ENCODE measurements around the gene TYSND1. TPM values are rescaled to one million over a fixed set of nuclear protein-coding genes. Genes with fewer than 3 reads are reported as not detected.

TYSND1 gene, protein sequence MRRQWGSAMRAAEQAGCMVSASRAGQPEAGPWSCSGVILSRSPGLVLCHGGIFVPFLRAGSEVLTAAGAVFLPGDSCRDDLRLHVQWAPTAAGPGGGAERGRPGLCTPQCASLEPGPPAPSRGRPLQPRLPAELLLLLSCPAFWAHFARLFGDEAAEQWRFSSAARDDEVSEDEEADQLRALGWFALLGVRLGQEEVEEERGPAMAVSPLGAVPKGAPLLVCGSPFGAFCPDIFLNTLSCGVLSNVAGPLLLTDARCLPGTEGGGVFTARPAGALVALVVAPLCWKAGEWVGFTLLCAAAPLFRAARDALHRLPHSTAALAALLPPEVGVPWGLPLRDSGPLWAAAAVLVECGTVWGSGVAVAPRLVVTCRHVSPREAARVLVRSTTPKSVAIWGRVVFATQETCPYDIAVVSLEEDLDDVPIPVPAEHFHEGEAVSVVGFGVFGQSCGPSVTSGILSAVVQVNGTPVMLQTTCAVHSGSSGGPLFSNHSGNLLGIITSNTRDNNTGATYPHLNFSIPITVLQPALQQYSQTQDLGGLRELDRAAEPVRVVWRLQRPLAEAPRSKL
- total RNA-seq = 10 to 100 TPM in 3 of 4 donors, 1 to 10 TPM in 1; 6.9 to 13.4 (median 11.4) TPM

DNA sequence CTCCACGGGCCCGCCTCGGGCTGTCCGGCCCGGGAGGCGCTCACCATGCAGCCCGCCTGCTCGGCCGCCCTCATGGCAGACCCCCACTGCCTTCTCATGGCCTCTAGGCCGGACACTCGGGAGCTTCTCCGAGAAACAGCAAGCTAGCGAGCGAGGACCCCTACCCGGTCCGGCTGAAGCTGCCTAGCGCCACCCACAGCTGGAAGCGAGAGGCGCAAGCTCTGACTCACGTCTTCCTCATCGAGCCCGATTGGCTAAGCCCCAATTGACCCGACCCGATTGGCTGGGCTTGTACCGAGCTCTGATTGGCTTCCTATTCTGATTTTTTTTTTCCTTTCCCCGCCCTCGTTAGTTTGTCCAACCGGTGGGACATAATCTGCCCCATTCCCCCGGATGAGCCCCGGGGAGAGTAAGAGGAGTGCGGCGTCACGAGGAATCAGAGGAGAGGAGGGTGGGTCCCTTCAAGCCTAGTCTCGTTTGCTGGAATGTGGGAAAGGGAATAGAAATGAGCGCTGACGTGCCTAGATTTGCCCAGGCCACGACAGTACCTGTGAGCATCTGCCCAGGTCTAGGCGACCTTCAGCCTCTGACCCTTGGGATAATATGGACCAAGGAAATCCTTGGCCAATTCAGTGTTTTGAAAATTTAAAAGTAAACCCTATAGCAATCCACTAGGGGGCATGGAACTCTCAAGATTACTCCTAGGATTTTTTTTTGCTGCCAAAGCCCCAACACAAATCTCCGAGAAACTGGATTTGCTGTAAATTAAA lies at the start of gene TYSND1:
Gene TYSND1, minus strand, starts transcription at position 212 of the 770 bp plus-strand sequence. Its CDS starts 114 bp downstream, at position 98.
- H3K9me3 ChIP-seq = no peaks in the 10 kb centered on the region
- no peaks in the 10 kb centered on the region for H3K27me3 ChIP-seq
- peak; percentile 96 for ATAC-seq
- peaks cover under 1 to 35% of the 10 kb centered on the region in 2 donors for H3K36me3 ChIP-seq
- TF ChIP-seq EP300 (IDR thresholded peaks at IDR 0.05) = no peak
- TF ChIP-seq, protein P1, sequence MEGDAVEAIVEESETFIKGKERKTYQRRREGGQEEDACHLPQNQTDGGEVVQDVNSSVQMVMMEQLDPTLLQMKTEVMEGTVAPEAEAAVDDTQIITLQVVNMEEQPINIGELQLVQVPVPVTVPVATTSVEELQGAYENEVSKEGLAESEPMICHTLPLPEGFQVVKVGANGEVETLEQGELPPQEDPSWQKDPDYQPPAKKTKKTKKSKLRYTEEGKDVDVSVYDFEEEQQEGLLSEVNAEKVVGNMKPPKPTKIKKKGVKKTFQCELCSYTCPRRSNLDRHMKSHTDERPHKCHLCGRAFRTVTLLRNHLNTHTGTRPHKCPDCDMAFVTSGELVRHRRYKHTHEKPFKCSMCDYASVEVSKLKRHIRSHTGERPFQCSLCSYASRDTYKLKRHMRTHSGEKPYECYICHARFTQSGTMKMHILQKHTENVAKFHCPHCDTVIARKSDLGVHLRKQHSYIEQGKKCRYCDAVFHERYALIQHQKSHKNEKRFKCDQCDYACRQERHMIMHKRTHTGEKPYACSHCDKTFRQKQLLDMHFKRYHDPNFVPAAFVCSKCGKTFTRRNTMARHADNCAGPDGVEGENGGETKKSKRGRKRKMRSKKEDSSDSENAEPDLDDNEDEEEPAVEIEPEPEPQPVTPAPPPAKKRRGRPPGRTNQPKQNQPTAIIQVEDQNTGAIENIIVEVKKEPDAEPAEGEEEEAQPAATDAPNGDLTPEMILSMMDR (IDR thresholded peaks at IDR 0.05) = peak; percentile 65 to 74 (median 70)
- peak; percentile 49 to 59 for TF ChIP-seq POLR2A (IDR thresholded peaks at IDR 0.05)
- peak; percentile 83 for TF ChIP-seq POLR2AphosphoS5 (IDR thresholded peaks at IDR 0.05)
- peaks cover 5 to 38% (median 11%) of the 10 kb centered on the region in 3 donors for H3K4me1 ChIP-seq
- WGBS, 2 donors (ENCODE audit: low coverage in 1 of 2) = 0 to 2% methylated on average over 4 to 6 of the region's 39 CpGs
- H3K4me3 ChIP-seq = peak within 1 kb of the TSS; percentile 77 to 90
- peak within 1 kb of the TSS; percentile 82 to 95 (median 90) for H3K27ac ChIP-seq

DNA sequence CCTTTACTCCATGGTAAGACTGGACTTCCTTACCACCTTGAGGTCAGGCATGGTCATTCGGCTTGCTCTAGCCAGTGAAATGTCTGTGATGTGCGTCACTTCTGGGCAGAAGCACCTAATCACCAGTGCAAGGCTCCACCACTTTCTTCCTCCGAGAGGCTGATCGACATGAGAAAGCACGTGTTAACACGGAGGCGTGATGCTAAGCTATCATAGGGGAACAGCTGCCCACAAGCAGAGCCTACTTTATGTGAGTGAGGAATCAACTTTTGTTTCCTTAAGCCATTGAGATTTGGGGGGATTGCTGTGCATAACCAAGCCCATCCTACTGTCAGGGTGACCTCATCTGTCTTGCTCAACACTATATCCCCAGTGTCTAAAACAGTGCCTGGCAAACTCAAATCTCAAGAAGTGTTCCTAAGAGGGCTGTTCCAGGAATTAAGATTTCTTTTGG lies 46.9 kb upstream of the TYSND1 start:
- Histone ChIP-seq H3K4me3 (no peak overlapping the region), H3K36me3 (peaks cover 0 to 9% of the 10 kb centered on the region in 2 donors), H3K9me3 (peaks cover 0 to 4% (median 0%) of the 10 kb centered on the region in 3 donors), H3K27me3 (no peaks in the 10 kb centered on the region), H3K27ac (no peak overlapping the region), H3K4me1 (peaks cover 0 to 6% (median 0%) of the 10 kb centered on the region in 3 donors)
- WGBS, 2 donors (ENCODE audit: low coverage in 1 of 2) = 93% methylated on average over 7 of the region's 7 CpGs; no CpG with 5 or more reads in 1 of the 2 donors
- TF ChIP-seq POLR2A (IDR thresholded peaks at IDR 0.05) = no peak
- TF ChIP-seq, protein P1 (IDR thresholded peaks at IDR 0.05) = no peak
- no peak for TF ChIP-seq POLR2AphosphoS5 (IDR thresholded peaks at IDR 0.05)
- peak; percentile 66 for ATAC-seq

DNA sequence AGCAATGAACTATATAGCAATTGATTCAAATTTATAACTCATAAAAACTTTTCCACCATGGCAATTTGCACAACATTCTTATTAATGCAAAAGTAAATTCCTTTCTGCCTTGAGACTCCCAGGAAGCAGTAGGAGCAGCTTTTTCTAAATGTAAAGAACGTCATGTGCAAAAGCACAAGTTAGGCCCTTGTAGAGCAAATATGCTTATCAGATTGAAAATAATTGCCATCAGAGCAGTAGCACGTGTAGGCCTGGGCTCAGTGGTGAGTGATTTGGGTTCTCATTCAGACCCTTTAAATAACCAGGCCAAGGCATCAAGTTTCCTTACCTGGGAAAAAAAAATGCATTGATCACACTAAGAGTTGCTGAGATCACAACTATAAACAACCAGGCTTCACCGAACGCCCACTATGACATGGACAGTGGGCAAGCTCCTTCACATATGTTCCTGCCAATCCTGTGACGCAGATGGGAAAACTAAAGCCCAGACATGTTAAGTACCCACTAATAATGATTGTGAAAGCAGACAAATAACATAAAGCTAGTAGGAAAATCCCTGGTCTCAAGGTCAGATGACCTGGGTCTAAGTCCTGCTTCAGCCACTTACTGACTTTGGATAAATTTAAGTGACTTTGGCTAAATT lies 45.9 kb upstream of the TYSND1 start:
- peak overlapping the region in 1 of 4 donors; percentile 17 for H3K27ac ChIP-seq
- no peaks in the 10 kb centered on the region for H3K27me3 ChIP-seq
- H3K9me3 ChIP-seq = no peaks in the 10 kb centered on the region
- peaks cover 0 to 5% of the 10 kb centered on the region in 2 donors for H3K36me3 ChIP-seq
- H3K4me3 ChIP-seq = no peak overlapping the region
- WGBS, 2 donors (ENCODE audit: low coverage in 1 of 2) = 78 to 85% methylated on average over 5 of the region's 5 CpGs
- TF ChIP-seq EP300 (IDR thresholded peaks at IDR 0.05) (no peak), POLR2AphosphoS5 (IDR thresholded peaks at IDR 0.05) (no peak), POLR2A (IDR thresholded peaks at IDR 0.05) (no peak)
- TF ChIP-seq, protein P1 (IDR thresholded peaks at IDR 0.05) = no peak
- peaks cover 0 to 6% (median 0%) of the 10 kb centered on the region in 3 donors for H3K4me1 ChIP-seq
- ATAC-seq = no peak

DNA sequence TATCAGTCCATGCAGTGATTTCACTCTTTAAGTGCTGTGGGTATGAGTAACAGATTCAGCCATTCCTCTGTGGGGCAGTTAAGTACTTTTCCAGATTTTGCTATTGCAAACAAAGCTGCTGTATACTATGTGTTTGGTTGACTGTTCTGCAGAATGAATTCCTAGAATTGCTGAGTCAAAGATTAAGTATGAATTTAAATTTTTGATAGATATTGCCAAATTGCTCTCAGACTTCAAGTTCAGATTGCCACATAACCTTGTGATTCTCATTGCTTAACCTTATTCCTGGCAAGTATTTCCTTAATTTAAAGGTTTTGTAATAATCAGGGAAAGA lies 45.4 kb upstream of the TYSND1 start:
- H3K4me1 ChIP-seq = peaks cover 0 to 6% (median 0%) of the 10 kb centered on the region in 3 donors
- H3K27ac ChIP-seq = no peak overlapping the region
- peak; percentile 65 for ATAC-seq
- no peaks in the 10 kb centered on the region for H3K27me3 ChIP-seq
- peaks cover 0 to 2% of the 10 kb centered on the region in 2 donors for H3K36me3 ChIP-seq
- H3K4me3 ChIP-seq = no peak overlapping the region
- no peaks in the 10 kb centered on the region for H3K9me3 ChIP-seq
- TF ChIP-seq POLR2AphosphoS5 (IDR thresholded peaks at IDR 0.05) (peak; percentile 23), POLR2A (IDR thresholded peaks at IDR 0.05) (no peak)
